CD4-positive, alpha-beta T cell treated with Interferon gamma for 1 hour (primary cell): ENCODE measurements around the gene NKG7.
"Not testable (repeated sequence)": the region's sequence is repeated elsewhere in the genome, so short reads cannot be mapped to it uniquely, and the experiment has no call there.

ENCODE experiments used
- DNase-seq: peaks from one replicate; pipeline ENCODE4 v3.0.0-alpha.2; 2020

The NKG7 gene, protein sequence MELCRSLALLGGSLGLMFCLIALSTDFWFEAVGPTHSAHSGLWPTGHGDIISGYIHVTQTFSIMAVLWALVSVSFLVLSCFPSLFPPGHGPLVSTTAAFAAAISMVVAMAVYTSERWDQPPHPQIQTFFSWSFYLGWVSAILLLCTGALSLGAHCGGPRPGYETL

DNA sequence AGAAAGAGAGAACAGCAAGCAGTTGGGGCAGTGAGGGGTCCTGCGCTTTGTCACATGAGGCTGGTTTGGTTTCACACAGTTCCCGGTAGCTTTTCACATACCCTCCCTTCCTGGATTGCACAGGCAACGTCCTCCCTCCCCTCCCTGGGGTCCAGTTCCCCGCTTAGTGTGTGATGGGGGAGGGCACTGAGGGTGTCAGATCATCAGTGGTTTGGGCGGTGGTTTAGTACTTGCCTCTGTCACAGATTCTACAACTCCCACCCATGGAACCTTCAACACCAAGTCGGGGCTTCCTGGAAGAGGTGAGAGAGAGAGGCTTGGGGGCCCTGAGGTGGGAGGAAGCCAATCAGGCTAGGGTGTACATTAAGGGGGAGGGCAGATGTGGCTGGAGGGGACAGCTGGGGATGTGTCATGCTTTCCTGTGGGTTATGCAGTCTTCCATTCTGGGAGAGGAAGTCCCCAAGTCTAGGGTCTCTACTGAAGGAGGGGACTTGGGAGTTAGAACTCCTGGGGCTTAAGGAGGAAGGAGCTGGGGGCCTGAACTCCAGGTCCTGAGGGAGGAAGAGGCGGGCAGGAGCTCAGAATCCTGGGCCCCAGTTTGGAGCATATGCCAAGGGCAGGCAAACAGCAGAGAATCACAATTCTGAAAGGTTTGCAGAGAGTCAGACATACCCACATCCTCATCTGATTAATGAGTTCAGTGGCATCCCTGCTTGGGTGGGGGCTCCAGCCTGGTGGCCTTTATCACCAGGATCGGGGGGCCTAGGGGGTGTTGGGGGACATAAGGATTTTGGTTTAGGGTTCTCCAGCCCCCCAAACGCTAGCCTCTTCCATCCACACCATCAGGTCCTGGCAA lies at the start of gene NKG7:
Gene NKG7 (minus strand): TSS at position 6 of the 856 bp plus-strand sequence. CDS start 119 bp downstream, outside the sequence.
- peak; percentile 78 for DNase-seq

- DNase-seq, result peak; percentile 76
Observed at GRCh38 chr19:51422053-51422448, 49.6 kb upstream of the NKG7 start.

DNA sequence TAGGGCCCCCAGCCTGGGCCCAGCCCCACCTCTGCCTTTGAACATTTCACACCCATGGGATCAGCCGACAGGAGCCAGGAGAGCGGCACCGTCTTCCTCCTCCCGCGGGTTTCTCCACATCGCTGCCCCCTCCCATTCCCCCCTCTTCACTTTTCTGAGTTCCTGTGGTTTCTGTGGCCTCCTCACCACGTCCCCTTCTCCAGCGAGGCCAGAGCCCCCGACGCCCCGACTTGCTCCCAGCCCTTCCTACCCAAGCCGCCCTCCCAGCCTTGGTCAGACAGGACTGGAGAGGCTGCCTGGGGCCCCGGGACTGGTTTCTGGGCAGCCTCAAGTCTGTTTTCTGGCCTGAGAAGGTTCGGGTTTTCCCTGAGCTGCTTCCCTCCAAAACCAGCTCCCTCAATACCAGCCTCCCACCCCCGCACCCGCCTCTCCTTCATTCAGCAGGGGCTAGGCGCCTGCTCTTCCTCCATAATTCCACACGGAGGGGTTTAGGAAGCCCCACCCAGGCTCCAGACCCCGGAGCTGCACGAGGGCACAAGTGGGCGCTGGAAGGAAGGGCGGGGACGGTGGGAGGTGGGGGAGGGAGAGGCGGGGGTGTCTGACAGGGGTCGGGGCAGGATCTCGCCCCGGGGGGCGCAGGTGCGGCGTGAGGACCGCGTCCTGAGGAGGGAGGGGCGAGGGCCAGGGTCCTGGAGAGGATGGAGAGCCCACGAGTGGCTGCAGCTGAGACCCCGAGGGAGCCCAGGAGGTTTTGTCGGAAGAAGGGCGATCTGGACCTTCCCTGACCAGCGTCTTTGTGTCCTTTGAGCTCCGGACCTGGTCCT lies 49.0 kb upstream of the NKG7 start:
- no peak for DNase-seq

DNA sequence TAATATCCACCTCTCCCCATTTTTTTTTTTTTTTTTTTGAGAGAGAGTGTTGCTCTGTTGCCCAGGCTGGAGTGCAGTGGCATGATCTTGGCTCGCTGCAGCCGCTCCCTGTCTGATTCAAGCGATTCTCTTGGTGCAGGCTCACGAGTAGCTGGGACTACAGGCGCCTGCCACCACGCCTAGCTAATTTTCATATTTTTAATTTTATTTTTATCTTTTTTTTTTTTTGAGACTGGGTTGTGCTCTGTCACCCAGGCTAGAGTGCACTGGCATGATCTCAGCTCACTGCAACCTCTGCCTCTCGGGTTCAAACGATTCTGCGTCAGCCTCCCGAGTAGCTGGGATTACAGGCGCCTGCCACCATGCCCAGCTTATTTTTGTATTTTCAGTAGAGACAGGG lies 48.1 kb upstream of the NKG7 start:
- DNase-seq, result not testable (repeated sequence)

DNA sequence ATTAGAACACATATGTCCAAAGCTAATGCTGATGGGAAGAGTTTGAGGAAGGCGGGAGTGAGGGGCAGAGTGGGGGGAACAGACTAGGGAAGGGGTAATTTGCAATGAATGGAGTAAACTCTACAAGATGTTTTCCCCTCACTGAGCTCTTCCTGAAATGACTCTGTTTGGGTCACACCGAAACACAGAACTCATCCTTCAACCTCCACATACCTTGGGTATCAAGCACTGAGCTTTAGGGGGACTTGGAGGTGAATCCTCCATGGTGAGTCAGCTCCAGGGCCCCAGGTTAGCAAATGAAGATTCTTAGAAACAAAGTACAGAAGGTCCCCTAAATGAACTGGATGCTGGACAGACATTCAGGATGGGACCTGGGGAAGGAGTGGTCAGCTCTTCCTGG lies 46.3 kb upstream of the NKG7 start:
- no peak for DNase-seq

DNA sequence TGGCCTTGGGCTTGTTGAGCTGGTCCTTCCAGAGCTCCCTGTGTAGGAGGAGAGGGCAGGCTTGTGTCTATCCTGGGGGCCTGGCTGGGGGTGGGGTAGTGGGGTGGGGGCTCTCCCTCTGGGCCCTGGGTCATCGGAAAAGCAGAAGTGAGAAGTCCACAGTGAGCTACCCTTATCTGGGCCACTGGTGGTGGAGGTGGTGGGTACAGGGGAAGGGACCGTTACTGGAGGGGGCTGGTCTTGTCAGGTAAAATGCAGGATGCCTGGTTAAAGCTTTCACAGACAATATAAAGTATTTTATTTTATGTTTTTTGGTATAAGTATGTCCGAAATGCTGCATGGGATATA lies 45.3 kb upstream of the NKG7 start:
- peak; percentile 16 for DNase-seq

- peak; percentile 72 for DNase-seq
Observed at GRCh38 chr19:51417107-51417809, 44.8 kb upstream of the NKG7 start, which contains the start of gene SIGLEC10. Gene SIGLEC10 (minus strand): TSS chr19:51417642. CDS start chr19:51417581, 61 bp downstream.

GRCh38 chr19:51416422-51416821 lies 44.0 kb upstream of the NKG7 start:
- not testable (repeated sequence) for DNase-seq

GRCh38 chr19:51415187-51415586 lies 42.7 kb upstream of the NKG7 start:
- no peak for DNase-seq

DNA sequence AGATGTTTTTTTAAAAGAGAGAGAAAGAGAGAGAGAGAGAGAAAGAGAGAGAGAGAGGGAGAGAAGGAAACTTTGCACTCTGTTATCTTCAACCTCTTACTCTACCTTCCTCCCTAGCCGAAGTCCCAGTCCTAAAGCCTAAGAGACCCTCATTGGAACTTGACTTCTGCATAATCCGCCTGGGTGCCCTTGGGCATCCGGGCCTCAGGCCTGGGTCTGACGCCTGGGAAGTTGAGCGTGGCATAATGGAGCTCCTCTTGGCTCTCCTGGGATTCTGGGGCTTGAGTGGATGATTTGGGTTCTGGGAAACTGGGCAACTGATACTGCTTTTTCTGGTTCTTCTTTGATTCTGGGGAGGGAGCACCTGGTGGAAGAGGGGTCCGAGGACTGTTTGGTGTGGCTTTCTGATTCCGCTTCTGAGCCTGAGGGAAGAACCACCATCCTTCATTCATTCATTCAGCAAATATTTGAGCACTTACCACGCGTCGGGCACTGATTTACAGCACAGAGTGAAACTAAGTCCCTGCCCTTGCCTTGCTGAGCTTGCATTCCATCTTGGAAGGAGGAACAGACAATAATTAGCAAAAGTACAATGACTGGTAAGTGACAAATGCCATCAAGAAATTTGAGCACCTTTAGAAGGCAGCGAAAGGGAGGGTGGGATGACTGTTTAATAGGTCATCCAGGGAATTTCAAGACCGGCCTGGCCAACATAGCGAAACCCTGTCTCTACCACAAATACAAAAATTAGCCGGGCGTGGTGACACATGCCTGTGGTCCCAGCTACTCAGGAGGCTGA lies 38.7 kb upstream of the NKG7 start:
- DNase-seq, result no peak

DNA sequence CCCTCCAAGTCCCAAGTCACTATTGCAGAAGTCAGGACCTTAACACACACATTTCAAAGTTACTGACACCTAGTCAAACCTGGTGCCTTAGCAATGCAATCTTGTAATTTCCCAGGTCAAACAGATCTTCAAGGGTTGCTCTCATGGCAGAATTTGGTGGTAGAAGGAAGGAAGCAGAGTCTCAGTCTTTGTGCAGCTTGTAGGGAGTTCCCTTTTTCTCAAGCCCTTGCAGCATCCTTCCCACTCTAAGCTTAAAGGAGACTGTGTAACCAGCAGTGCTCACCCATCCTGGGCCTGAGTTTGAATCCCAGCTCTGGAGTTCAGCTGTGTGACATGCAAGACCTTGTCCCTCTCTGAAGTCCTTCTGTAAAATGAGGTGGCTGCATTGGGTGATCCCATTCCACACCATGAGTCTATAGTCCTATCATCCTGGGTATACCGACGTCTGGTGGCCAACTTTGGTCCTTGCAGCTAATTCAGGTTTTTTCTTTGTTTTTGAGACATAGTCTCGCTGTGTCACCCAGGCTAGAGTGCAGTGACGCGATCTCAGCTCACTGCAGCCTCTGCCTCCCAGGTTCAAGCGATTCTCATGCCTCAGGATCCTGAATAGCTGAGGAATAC lies 35.2 kb upstream of the NKG7 start:
- DNase-seq, result peak; percentile 27

- DNase-seq, result no peak
Observed at GRCh38 chr19:51402117-51402516, 29.7 kb upstream of the NKG7 start.

GRCh38 chr19:51399936-51400335 lies 27.5 kb upstream of the NKG7 start:
- not testable (repeated sequence) for DNase-seq

- no peak for DNase-seq
Observed at GRCh38 chr19:51399231-51399630, 26.8 kb upstream of the NKG7 start.

- no peak for DNase-seq
Observed at GRCh38 chr19:51398096-51398704, 25.7 kb upstream of the NKG7 start.

GRCh38 chr19:51397453-51397852 lies 25.0 kb upstream of the NKG7 start:
- not testable (repeated sequence) for DNase-seq

DNA sequence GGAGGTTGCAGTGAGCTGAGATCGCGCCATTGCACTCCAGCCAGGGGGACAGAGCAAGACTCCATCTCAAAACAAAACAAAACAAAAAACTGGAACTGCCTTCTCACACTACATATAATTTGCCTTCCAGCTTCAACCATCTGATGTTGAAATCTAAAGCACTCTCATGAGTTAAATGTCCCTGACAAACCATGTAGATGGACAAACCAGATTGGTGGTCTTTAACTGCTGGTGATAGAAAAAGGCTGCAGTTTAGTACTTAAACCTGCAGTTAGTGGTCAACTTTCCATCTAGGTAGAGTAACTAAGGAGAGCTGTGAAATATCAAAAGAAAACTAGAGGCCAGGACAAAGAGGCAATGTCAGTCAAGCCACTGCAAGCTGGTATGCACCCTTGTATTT lies 23.7 kb upstream of the NKG7 start:
- DNase-seq, result no peak

DNA sequence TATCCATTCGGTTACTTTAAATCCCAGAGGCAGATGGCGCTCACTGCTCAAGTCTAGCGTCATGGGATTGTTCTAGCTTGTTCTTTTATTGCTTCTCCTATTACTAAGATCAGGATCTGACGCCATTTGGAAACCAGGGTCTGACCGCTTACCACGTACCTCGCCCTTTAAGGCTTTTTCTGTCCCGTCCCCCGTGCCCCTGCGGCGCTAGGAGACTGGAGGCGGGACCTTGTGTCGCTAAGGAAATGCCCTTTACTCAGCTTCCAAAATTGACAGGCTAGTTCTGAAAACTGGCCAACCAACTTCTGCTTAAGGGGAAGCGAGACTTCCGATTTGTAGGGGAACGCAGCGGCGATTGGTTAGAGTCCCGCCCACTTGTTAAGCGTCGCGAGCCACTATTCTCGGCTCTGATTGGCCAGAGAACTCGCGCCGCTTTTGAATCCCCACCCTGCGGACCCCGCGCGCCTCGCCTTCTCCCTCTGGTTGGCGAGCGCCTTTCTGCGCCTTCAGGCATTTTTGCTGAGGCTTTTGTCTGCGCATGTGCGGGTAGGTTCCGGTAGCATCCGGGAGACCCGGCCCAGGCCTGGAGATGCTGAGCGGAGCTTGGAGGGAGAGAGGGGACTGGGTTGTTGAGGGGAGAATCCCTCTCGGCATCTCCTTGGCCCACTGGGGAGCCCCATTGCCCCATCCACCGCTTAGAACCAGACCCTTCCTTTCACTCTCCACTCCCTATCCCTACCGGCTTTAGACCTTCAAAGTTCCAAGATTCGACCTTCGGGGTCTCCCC lies 21.8 kb upstream of the NKG7 start:
- peak; percentile 94 for DNase-seq

- DNase-seq, result no peak
Observed at GRCh38 chr19:51392701-51393100, 20.2 kb upstream of the NKG7 start.

GRCh38 chr19:51391073-51391611 lies 18.7 kb upstream of the NKG7 start:
- no peak for DNase-seq
